GM12874 (cell line): ENCODE measurements around the gene MYNN.

Experiments used
- CTCF ChIP-seq: IDR thresholded peaks from 2 replicates; pipeline ENCODE4 v1.5.1; 2011; ENCODE audit warnings: low read depth, mild to moderate bottlenecking, control low read depth, low read length, moderate library complexity; ENCODE audit not compliant: insufficient read depth

The MYNN gene

DNA sequence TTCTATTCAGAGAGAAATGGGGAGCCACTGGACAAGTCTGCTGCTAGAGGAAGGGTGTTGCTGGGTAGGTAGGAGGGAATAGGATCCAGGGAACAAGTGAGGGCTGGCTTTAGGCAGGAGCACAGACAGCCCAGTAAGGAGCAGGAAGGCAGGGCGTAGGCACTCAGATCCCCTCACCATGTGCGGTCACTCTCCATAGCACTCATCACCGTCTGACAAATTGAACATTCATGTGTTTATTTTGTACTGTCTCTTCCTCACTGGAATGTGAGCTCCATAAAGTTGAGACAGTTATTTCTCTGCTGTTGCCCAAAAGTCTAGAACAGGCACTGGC lies 63.7 kb downstream of the MYNN start:
- no peak for TF ChIP-seq CTCF

GRCh38 chr3:169838511-169839030 lies 65.4 kb downstream of the MYNN start:
- no peak for TF ChIP-seq CTCF
